Suprapubic skin (tissue), 4 donors: ENCODE measurements around the gene ARSB.

Experiments used
- CTCF ChIP-seq, 2 donors: fragments of 200-600 bp in 1 of 2; fragments of 450-650 bp in 1 of 2; sonication (generic) in 1 of 2; IDR thresholded peaks; one replicate each; pipeline ENCODE4 v1.5.1; 2016 to 2019; ENCODE audit warnings: antibody characterized with exemption in 2 of 2, mild to moderate bottlenecking in 1 of 2, moderate library complexity in 1 of 2
- EP300 ChIP-seq: sonication (generic); formaldehyde crosslinking; IDR thresholded peaks from one replicate; pipeline ENCODE4 v1.6.1; 2017; ENCODE audit warnings: antibody characterized with exemption
- POLR2A ChIP-seq, 2 donors: fragments of 450-650 bp; IDR thresholded peaks; one replicate each; pipeline ENCODE4 v1.6.1; 2017; ENCODE audit warnings: antibody characterized with exemption in 2 of 2, mild to moderate bottlenecking in 2 of 2, moderate library complexity in 2 of 2
- POLR2AphosphoS5 ChIP-seq, 3 donors: sonication (generic); formaldehyde crosslinking; IDR thresholded peaks; one replicate each; pipeline ENCODE4 v1.6.1; 2017; ENCODE audit warnings: antibody characterized with exemption in 3 of 3

- TF ChIP-seq CTCF (IDR thresholded peaks at IDR 0.05) = no peak
- no peak for TF ChIP-seq POLR2AphosphoS5 (IDR thresholded peaks at IDR 0.05)
- no peak for TF ChIP-seq POLR2A (IDR thresholded peaks at IDR 0.05)
- no peak for TF ChIP-seq EP300
These were observed 163.5 kb downstream of the ARSB start for GRCh38 chr5:78821536-78822021.
